ENCODE measurements around the gene JARID2.
"Not testable (repeated sequence)": the region's sequence is repeated elsewhere in the genome, so short reads cannot be mapped to it uniquely, and the experiment has no call there.

The JARID2 gene

GRCh38 chr6:15538106-15538505 lies 292.2 kb downstream of the JARID2 start:
- no peak for DNase-seq (ENCODE audit: low read depth in 2 of 2)

GRCh38 chr6:15538766-15539495 lies 293.1 kb downstream of the JARID2 start:
- no peak for DNase-seq (ENCODE audit: low read depth in 2 of 2)

GRCh38 chr6:15539722-15540270 lies 293.9 kb downstream of the JARID2 start:
- no peak for DNase-seq (ENCODE audit: low read depth in 2 of 2)

- DNase-seq (ENCODE audit: low read depth in 2 of 2), result not testable (repeated sequence)
Observed at GRCh38 chr6:15543332-15543917, 297.6 kb downstream of the JARID2 start.

GRCh38 chr6:15544321-15544900 lies 298.5 kb downstream of the JARID2 start:
- DNase-seq (ENCODE audit: low read depth in 2 of 2), result no peak

- DNase-seq (ENCODE audit: low read depth in 2 of 2), result no peak
Observed at GRCh38 chr6:15546591-15546990, 300.7 kb downstream of the JARID2 start.

- DNase-seq (ENCODE audit: low read depth in 2 of 2), result no peak
Observed at GRCh38 chr6:15547400-15547799, 301.5 kb downstream of the JARID2 start.

GRCh38 chr6:15549371-15549770 lies 303.5 kb downstream of the JARID2 start:
- DNase-seq (ENCODE audit: low read depth in 2 of 2), result no peak

GRCh38 chr6:15550546-15551123 lies 304.8 kb downstream of the JARID2 start:
- DNase-seq (ENCODE audit: low read depth in 2 of 2), result no peak

- no peak for DNase-seq (ENCODE audit: low read depth in 2 of 2)
Observed at GRCh38 chr6:15551262-15551661, 305.4 kb downstream of the JARID2 start.

GRCh38 chr6:15551798-15552197 lies 305.9 kb downstream of the JARID2 start:
- DNase-seq (ENCODE audit: low read depth in 2 of 2), result no peak

- no peak for DNase-seq (ENCODE audit: low read depth in 2 of 2)
Observed at GRCh38 chr6:15553031-15553430, 307.2 kb downstream of the JARID2 start.

- no peak for DNase-seq (ENCODE audit: low read depth in 2 of 2)
Observed at GRCh38 chr6:15553736-15554294, 307.9 kb downstream of the JARID2 start.

- no peak for DNase-seq (ENCODE audit: low read depth in 2 of 2)
Observed at GRCh38 chr6:15554728-15555100, 308.8 kb downstream of the JARID2 start.

- no peak for DNase-seq (ENCODE audit: low read depth in 2 of 2)
Observed at GRCh38 chr6:15555101-15556038, 309.5 kb downstream of the JARID2 start.

GRCh38 chr6:15556711-15557110 lies 310.8 kb downstream of the JARID2 start:
- DNase-seq (ENCODE audit: low read depth in 2 of 2), result no peak

GRCh38 chr6:15557174-15557573 lies 311.3 kb downstream of the JARID2 start:
- no peak for DNase-seq (ENCODE audit: low read depth in 2 of 2)

- DNase-seq (ENCODE audit: low read depth in 2 of 2), result no peak
Observed at GRCh38 chr6:15560713-15561112, 314.8 kb downstream of the JARID2 start.

GRCh38 chr6:15561447-15562199 lies 315.8 kb downstream of the JARID2 start:
- no peak for DNase-seq (ENCODE audit: low read depth in 2 of 2)

- no peak for DNase-seq (ENCODE audit: low read depth in 2 of 2)
Observed at GRCh38 chr6:15562977-15563376, 317.1 kb downstream of the JARID2 start.

All from fibroblast of skin of left quadriceps (primary cell).